Measurements from ENCODE around the gene TMEM253. TPM values are rescaled to one million over a fixed set of nuclear protein-coding genes. Genes with fewer than 3 reads are reported as not detected.

TMEM253 gene
- total RNA-seq, 4 donors from 2014 or later, result 0.81 to 3.1 (median 2.8) TPM; not detected in 1

GRCh38 chr14:21102521-21103410, 1.9 kb downstream of the TMEM253 start:
- Histone ChIP-seq H3K36me3 (no peaks in the 10 kb centered on the region), H3K4me1 (peaks cover 19 to 46% of the 10 kb centered on the region in 2 donors), H3K4me3 (replicated peaks in 1 of 3) (peak overlapping the region in 1 of 3 donors; percentile 61), H3K9me3 (no peaks in the 10 kb centered on the region), H3K27ac (peak overlapping the region; percentile 89 to 98 (median 95)), H3K27me3 (no peaks in the 10 kb centered on the region)
- intact Hi-C loops (cut with DNase I), result no loop called here
- TF ChIP-seq POLR2A (IDR thresholded peaks at IDR 0.05) (no peak), CTCF (IDR thresholded peaks at IDR 0.05) (no peak)
- 17% methylated on average over 9 of the region's 9 CpGs for WGBS, 2 donors
- DNase-seq, result peak in 1 of 2 donors; percentile 14

GRCh38 chr14:21103411-21103709, 2.5 kb downstream of the TMEM253 start:
- intact Hi-C loops (cut with DNase I), result no loop called here
- DNase-seq, result no peak
- Histone ChIP-seq H3K27ac (peak overlapping the region; percentile 89 to 98 (median 95)), H3K27me3 (no peaks in the 10 kb centered on the region), H3K4me3 (replicated peaks in 1 of 3) (peak overlapping the region in 1 of 3 donors; percentile 61), H3K36me3 (no peaks in the 10 kb centered on the region), H3K4me1 (peaks cover 18 to 46% of the 10 kb centered on the region in 2 donors), H3K9me3 (no peaks in the 10 kb centered on the region)
- 0% methylated on average over 9 of the region's 9 CpGs for WGBS, 2 donors
- TF ChIP-seq CTCF (IDR thresholded peaks at IDR 0.05) (no peak), POLR2A (IDR thresholded peaks at IDR 0.05) (no peak)

- peak overlapping the region; percentile 89 to 98 (median 95) for H3K27ac ChIP-seq
- TF ChIP-seq CTCF (IDR thresholded peaks at IDR 0.05) (peak; percentile 36 to 88 (median 82)), POLR2A (IDR thresholded peaks at IDR 0.05) (peak; percentile 56 to 96)
- H3K9me3 ChIP-seq, result no peaks in the 10 kb centered on the region
- H3K36me3 ChIP-seq, result no peaks in the 10 kb centered on the region
- peak; percentile 97 to 98 for DNase-seq
- intact Hi-C loops (cut with DNase I), result no loop called here
- H3K4me3 ChIP-seq (replicated peaks in 1 of 3), result peak overlapping the region; percentile 7 to 61 (median 31)
- H3K4me1 ChIP-seq, result peaks cover 18 to 46% of the 10 kb centered on the region in 2 donors
- 0% methylated on average over 12 to 51 of the region's 62 CpGs for WGBS, 2 donors
- H3K27me3 ChIP-seq, result no peaks in the 10 kb centered on the region
Measured at GRCh38 chr14:21103710-21104447, 3.0 kb downstream of the TMEM253 start.

- peaks cover 11 to 39% of the 10 kb centered on the region in 2 donors for H3K4me1 ChIP-seq
- no peaks in the 10 kb centered on the region for H3K27me3 ChIP-seq
- 10 to 11% methylated on average over 8 of the region's 8 CpGs for WGBS, 2 donors
- H3K4me3 ChIP-seq (replicated peaks in 1 of 3), result peak overlapping the region; percentile 7 to 61 (median 31)
- peak; percentile 82 to 86 for DNase-seq
- TF ChIP-seq CTCF (IDR thresholded peaks at IDR 0.05) (peak; percentile 93 to 99 (median 98)), POLR2A (IDR thresholded peaks at IDR 0.05) (no peak)
- intact Hi-C loops (cut with DNase I), result no loop called here
- no peaks in the 10 kb centered on the region for H3K9me3 ChIP-seq
- peak overlapping the region; percentile 89 to 98 (median 95) for H3K27ac ChIP-seq
- H3K36me3 ChIP-seq, result no peaks in the 10 kb centered on the region
Measured at GRCh38 chr14:21104448-21105060, 3.7 kb downstream of the TMEM253 start.

Measured in thyroid gland (tissue), 4 donors.